ENCODE results near the gene ANKH.

DNA sequence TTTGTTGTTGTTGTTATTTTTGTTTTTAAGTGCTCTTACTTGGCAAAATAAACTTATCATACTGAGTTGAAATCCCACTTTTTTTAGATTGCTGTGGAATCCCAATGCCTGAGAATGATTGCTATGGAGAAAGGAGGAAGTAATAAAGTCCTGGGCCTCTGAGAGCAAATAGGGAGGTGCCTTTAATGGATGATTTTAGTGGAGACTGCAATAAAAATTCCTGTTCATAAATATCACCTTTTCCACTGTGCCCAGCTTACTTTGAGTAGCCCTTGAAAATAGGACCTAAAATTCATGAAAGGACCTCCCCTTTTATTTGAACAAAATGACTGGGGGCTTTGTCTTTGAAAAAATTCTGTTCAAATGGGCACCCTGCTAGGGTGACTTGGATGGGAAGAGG is 21.8 kb upstream of the ANKH start:
- TF ChIP-seq, protein P1, sequence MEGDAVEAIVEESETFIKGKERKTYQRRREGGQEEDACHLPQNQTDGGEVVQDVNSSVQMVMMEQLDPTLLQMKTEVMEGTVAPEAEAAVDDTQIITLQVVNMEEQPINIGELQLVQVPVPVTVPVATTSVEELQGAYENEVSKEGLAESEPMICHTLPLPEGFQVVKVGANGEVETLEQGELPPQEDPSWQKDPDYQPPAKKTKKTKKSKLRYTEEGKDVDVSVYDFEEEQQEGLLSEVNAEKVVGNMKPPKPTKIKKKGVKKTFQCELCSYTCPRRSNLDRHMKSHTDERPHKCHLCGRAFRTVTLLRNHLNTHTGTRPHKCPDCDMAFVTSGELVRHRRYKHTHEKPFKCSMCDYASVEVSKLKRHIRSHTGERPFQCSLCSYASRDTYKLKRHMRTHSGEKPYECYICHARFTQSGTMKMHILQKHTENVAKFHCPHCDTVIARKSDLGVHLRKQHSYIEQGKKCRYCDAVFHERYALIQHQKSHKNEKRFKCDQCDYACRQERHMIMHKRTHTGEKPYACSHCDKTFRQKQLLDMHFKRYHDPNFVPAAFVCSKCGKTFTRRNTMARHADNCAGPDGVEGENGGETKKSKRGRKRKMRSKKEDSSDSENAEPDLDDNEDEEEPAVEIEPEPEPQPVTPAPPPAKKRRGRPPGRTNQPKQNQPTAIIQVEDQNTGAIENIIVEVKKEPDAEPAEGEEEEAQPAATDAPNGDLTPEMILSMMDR (optimal IDR thresholded peaks at IDR 0.05 in 1 of 3, IDR thresholded peaks at IDR 0.05 in 1 of 3, conservative IDR thresholded peaks at IDR 0.05 in 1 of 3; ENCODE audit: extremely low read depth in 1 of 3, insufficient read depth in 2 of 3, low read length in 3 of 3), result no peak
- no peak for TF ChIP-seq EZH2 (IDR thresholded peaks at IDR 0.05; ENCODE audit: low read length)
